ENCODE results near the gene FJX1.

Gene FJX1

GRCh38 chr11:35617316-35617686 is 959 bp upstream of the FJX1 start:
- Histone ChIP-seq H3K9me3 (ENCODE audit: control insufficient read depth, low read length) (no peaks in the 10 kb centered on the region), H3K36me3 (ENCODE audit: control insufficient read depth in 1 of 2, insufficient read depth in 2 of 2, low read depth in 1 of 2, low read length in 2 of 2) (no peaks in the 10 kb centered on the region), H3K4me3 (ENCODE audit: insufficient read depth in 1 of 2, low read depth in 1 of 2, low read length in 2 of 2) (peak overlapping the region in 1 of 2 experiments; percentile 84), H2BK5ac (ENCODE audit: low read depth, low read length, poor library complexity, severe bottlenecking) (no peak overlapping the region), H2BK120ac (ENCODE audit: low read depth, low read length) (no peak overlapping the region), H2BK15ac (ENCODE audit: low read depth, poor library complexity, severe bottlenecking) (no peak overlapping the region), H4K8ac (ENCODE audit: low read length) (no peak overlapping the region), H3K79me1 (replicated peaks; ENCODE audit: low read length, poor library complexity, severe bottlenecking) (peaks cover 8% of the 10 kb centered on the region), H3K4ac (ENCODE audit: low read depth in 1 of 2, low read length in 2 of 2) (peak overlapping the region in 1 of 2 experiments; percentile 4), H3K14ac (ENCODE audit: low read length in 2 of 2) (no peak overlapping the region), H3K23ac (ENCODE audit: low read length in 2 of 2) (no peak overlapping the region), H3K9ac (ENCODE audit: low read length) (peak overlapping the region; percentile 87), H3K4me2 (ENCODE audit: low read length, poor library complexity, severe bottlenecking) (peak overlapping the region; percentile 62), H3K27me3 (ENCODE audit: control insufficient read depth in 1 of 2, insufficient read depth in 1 of 2, low read length in 2 of 2) (peaks cover 0 to 5% of the 10 kb centered on the region in 2 experiments), H3K4me1 (ENCODE audit: control insufficient read depth, insufficient read depth, low read depth, low read length) (peaks cover 15% of the 10 kb centered on the region), H3K27ac (ENCODE audit: low read length, poor library complexity, severe bottlenecking) (peak overlapping the region; percentile 71), H2AFZ (ENCODE audit: low read depth, low read length) (no peak overlapping the region), H2BK12ac (ENCODE audit: low read length in 2 of 2) (peak overlapping the region in 1 of 2 experiments; percentile 34), H3K18ac (ENCODE audit: low read depth in 1 of 2, low read length in 2 of 2) (peak overlapping the region in 1 of 2 experiments; percentile 70), H2AK5ac (ENCODE audit: low read length, severe bottlenecking) (peak overlapping the region; percentile 40), H4K91ac (ENCODE audit: low read length) (no peak overlapping the region)
- DNase-seq = no peak
- 54% methylated on average over 7 of the region's 7 CpGs for WGBS

- H3K27me3 ChIP-seq (ENCODE audit: control insufficient read depth in 1 of 2, insufficient read depth in 1 of 2, low read length in 2 of 2) = no peaks in the 10 kb centered on the region
- no peak overlapping the region for H2AK5ac ChIP-seq (ENCODE audit: low read length, severe bottlenecking)
- DNase-seq = peak; percentile 71
- 1% methylated on average over 87 of the region's 91 CpGs for WGBS
- H3K18ac ChIP-seq (ENCODE audit: low read depth in 1 of 2, low read length in 2 of 2) = peak overlapping the region; percentile 39 to 81
- peak overlapping the region; percentile 37 for H2BK120ac ChIP-seq (ENCODE audit: low read depth, low read length)
- H2BK12ac ChIP-seq (ENCODE audit: low read length in 2 of 2) = peak overlapping the region in 1 of 2 experiments; percentile 82
- no peak overlapping the region for H4K8ac ChIP-seq (ENCODE audit: low read length)
- H3K4me2 ChIP-seq (ENCODE audit: low read length, poor library complexity, severe bottlenecking) = peak overlapping the region; percentile 97
- H3K27ac ChIP-seq (ENCODE audit: low read length, poor library complexity, severe bottlenecking) = no peak overlapping the region
- H2BK15ac ChIP-seq (ENCODE audit: low read depth, poor library complexity, severe bottlenecking) = peak overlapping the region; percentile 85
- peaks cover 8% of the 10 kb centered on the region for H3K79me1 ChIP-seq (replicated peaks; ENCODE audit: low read length, poor library complexity, severe bottlenecking)
- peak overlapping the region; percentile 76 for H4K91ac ChIP-seq (ENCODE audit: low read length)
- peak overlapping the region; percentile 58 for H2BK5ac ChIP-seq (ENCODE audit: low read depth, low read length, poor library complexity, severe bottlenecking)
- no peak overlapping the region for H3K14ac ChIP-seq (ENCODE audit: low read length in 2 of 2)
- H3K9me3 ChIP-seq (ENCODE audit: control insufficient read depth, low read length) = no peaks in the 10 kb centered on the region
- H3K4me1 ChIP-seq (ENCODE audit: control insufficient read depth, insufficient read depth, low read depth, low read length) = peaks cover 15% of the 10 kb centered on the region
- H3K4me3 ChIP-seq (ENCODE audit: insufficient read depth in 1 of 2, low read depth in 1 of 2, low read length in 2 of 2) = peak overlapping the region; percentile 77 to 84
- H2AFZ ChIP-seq (ENCODE audit: low read depth, low read length) = no peak overlapping the region
- H3K36me3 ChIP-seq (ENCODE audit: control insufficient read depth in 1 of 2, insufficient read depth in 2 of 2, low read depth in 1 of 2, low read length in 2 of 2) = no peaks in the 10 kb centered on the region
- peak overlapping the region in 1 of 2 experiments; percentile 67 for H3K23ac ChIP-seq (ENCODE audit: low read length in 2 of 2)
- H3K4ac ChIP-seq (ENCODE audit: low read depth in 1 of 2, low read length in 2 of 2) = peak overlapping the region in 1 of 2 experiments; percentile 37
- H3K9ac ChIP-seq (ENCODE audit: low read length) = peak overlapping the region; percentile 79
Measured at GRCh38 chr11:35618497-35619115, 346 bp downstream of the FJX1 start.

GRCh38 chr11:35619116-35619854 is 1.0 kb downstream of the FJX1 start:
- H2AK5ac ChIP-seq (ENCODE audit: low read length, severe bottlenecking) = no peak overlapping the region
- H3K4ac ChIP-seq (ENCODE audit: low read depth in 1 of 2, low read length in 2 of 2) = peak overlapping the region; percentile 36 to 73
- H4K91ac ChIP-seq (ENCODE audit: low read length) = peak overlapping the region; percentile 81
- H3K27me3 ChIP-seq (ENCODE audit: control insufficient read depth in 1 of 2, insufficient read depth in 1 of 2, low read length in 2 of 2) = no peaks in the 10 kb centered on the region
- no peak overlapping the region for H3K27ac ChIP-seq (ENCODE audit: low read length, poor library complexity, severe bottlenecking)
- peak overlapping the region; percentile 19 for H4K8ac ChIP-seq (ENCODE audit: low read length)
- peak; percentile 67 for DNase-seq
- no peaks in the 10 kb centered on the region for H3K36me3 ChIP-seq (ENCODE audit: control insufficient read depth in 1 of 2, insufficient read depth in 2 of 2, low read depth in 1 of 2, low read length in 2 of 2)
- peak overlapping the region; percentile 69 for H2BK5ac ChIP-seq (ENCODE audit: low read depth, low read length, poor library complexity, severe bottlenecking)
- peak overlapping the region; percentile 67 to 81 for H3K18ac ChIP-seq (ENCODE audit: low read depth in 1 of 2, low read length in 2 of 2)
- H3K9me3 ChIP-seq (ENCODE audit: control insufficient read depth, low read length) = no peaks in the 10 kb centered on the region
- peak overlapping the region; percentile 77 to 84 for H3K4me3 ChIP-seq (ENCODE audit: insufficient read depth in 1 of 2, low read depth in 1 of 2, low read length in 2 of 2)
- H3K4me1 ChIP-seq (ENCODE audit: control insufficient read depth, insufficient read depth, low read depth, low read length) = peaks cover 17% of the 10 kb centered on the region
- under 1% methylated on average over 81 of the region's 84 CpGs for WGBS
- peak overlapping the region in 1 of 2 experiments; percentile 64 for H2BK12ac ChIP-seq (ENCODE audit: low read length in 2 of 2)
- peaks cover 8% of the 10 kb centered on the region for H3K79me1 ChIP-seq (replicated peaks; ENCODE audit: low read length, poor library complexity, severe bottlenecking)
- peak overlapping the region in 1 of 2 experiments; percentile 68 for H3K14ac ChIP-seq (ENCODE audit: low read length in 2 of 2)
- peak overlapping the region in 1 of 2 experiments; percentile 89 for H3K23ac ChIP-seq (ENCODE audit: low read length in 2 of 2)
- peak overlapping the region; percentile 35 for H2BK120ac ChIP-seq (ENCODE audit: low read depth, low read length)
- peak overlapping the region; percentile 12 for H2BK15ac ChIP-seq (ENCODE audit: low read depth, poor library complexity, severe bottlenecking)
- H3K9ac ChIP-seq (ENCODE audit: low read length) = peak overlapping the region; percentile 79
- H2AFZ ChIP-seq (ENCODE audit: low read depth, low read length) = peak overlapping the region; percentile 60
- H3K4me2 ChIP-seq (ENCODE audit: low read length, poor library complexity, severe bottlenecking) = peak overlapping the region; percentile 97
